Measurements from ENCODE around the gene LOXHD1. TPM values are rescaled to one million over a fixed set of nuclear protein-coding genes. Genes with fewer than 3 reads are reported as not detected.

The LOXHD1 gene
- total RNA-seq, 3 donors from 2014 or later (not counting 1 experiment from before 2014, with no cell fraction given) = 0.11 to 0.48 (median 0.14) TPM

- Mint-ChIP-seq H3K36me3 (no peaks in the 10 kb centered on the region), H3K27me3 (ENCODE audit: low read depth in 2 of 2) (peaks cover 0 to 7% of the 10 kb centered on the region in 2 donors), H3K4me1 (peaks cover 12 to 33% of the 10 kb centered on the region in 2 donors), H3K4me3 (no peak overlapping the region), H3K27ac (peak overlapping the region in 1 of 2 donors; percentile 25), H3K9me3 (no peaks in the 10 kb centered on the region)
- DNase-seq = peak in 1 of 2 donors; percentile 23
- no peak for ATAC-seq
- H3K27ac ChIP-seq (ENCODE audit: low read length) = no peak overlapping the region
- intact Hi-C loops (cut with micrococcal nuclease) = no loop called here
- no peaks in the 10 kb centered on the region for H3K27me3 ChIP-seq (ENCODE audit: control insufficient read depth, insufficient read depth, low read length)
- TF ChIP-seq CTCF (IDR thresholded peaks at IDR 0.05) = no peak
- H3K4me3 ChIP-seq (ENCODE audit: low read length) = no peak overlapping the region
- WGBS (ENCODE audit: insufficient coverage) = 65% methylated on average over 6 of the region's 6 CpGs
- H3K9me3 ChIP-seq (ENCODE audit: control insufficient read depth, insufficient read depth, low read length) = no peaks in the 10 kb centered on the region
- H3K36me3 ChIP-seq (ENCODE audit: control insufficient read depth, insufficient read depth, low read length) = no peaks in the 10 kb centered on the region
- H3K4me1 ChIP-seq (ENCODE audit: control insufficient read depth, insufficient read depth, low read length) = peaks cover 15% of the 10 kb centered on the region
Measured at GRCh38 chr18:46621111-46621766, 35.8 kb downstream of the LOXHD1 start.

- no peak for DNase-seq
- no peaks in the 10 kb centered on the region for H3K36me3 ChIP-seq (ENCODE audit: control insufficient read depth, insufficient read depth, low read length)
- no peak overlapping the region for H3K4me3 Mint-ChIP-seq
- no peaks in the 10 kb centered on the region for H3K9me3 Mint-ChIP-seq
- peaks cover 12 to 29% of the 10 kb centered on the region in 2 donors for H3K4me1 Mint-ChIP-seq
- 88% methylated on average over 1 of the region's 3 CpGs for WGBS (ENCODE audit: insufficient coverage)
- no peak for ATAC-seq
- peaks cover 0 to 2% of the 10 kb centered on the region in 2 donors for H3K27me3 Mint-ChIP-seq (ENCODE audit: low read depth in 2 of 2)
- no peaks in the 10 kb centered on the region for H3K36me3 Mint-ChIP-seq
- no peaks in the 10 kb centered on the region for H3K9me3 ChIP-seq (ENCODE audit: control insufficient read depth, insufficient read depth, low read length)
- intact Hi-C loops (cut with micrococcal nuclease) = no loop called here
- TF ChIP-seq CTCF (IDR thresholded peaks at IDR 0.05) = no peak
- H3K27me3 ChIP-seq (ENCODE audit: control insufficient read depth, insufficient read depth, low read length) = no peaks in the 10 kb centered on the region
- no peak overlapping the region for H3K27ac ChIP-seq (ENCODE audit: low read length)
- H3K27ac Mint-ChIP-seq = no peak overlapping the region
- no peak overlapping the region for H3K4me3 ChIP-seq (ENCODE audit: low read length)
- H3K4me1 ChIP-seq (ENCODE audit: control insufficient read depth, insufficient read depth, low read length) = peaks cover 14% of the 10 kb centered on the region
Measured at GRCh38 chr18:46619559-46619958, 37.5 kb downstream of the LOXHD1 start.

- Histone ChIP-seq H3K27me3 (ENCODE audit: control insufficient read depth, insufficient read depth, low read length) (no peaks in the 10 kb centered on the region), H3K4me3 (ENCODE audit: low read length) (no peak overlapping the region), H3K9me3 (ENCODE audit: control insufficient read depth, insufficient read depth, low read length) (no peaks in the 10 kb centered on the region), H3K36me3 (ENCODE audit: control insufficient read depth, insufficient read depth, low read length) (no peaks in the 10 kb centered on the region), H3K27ac (ENCODE audit: low read length) (no peak overlapping the region), H3K4me1 (ENCODE audit: control insufficient read depth, insufficient read depth, low read length) (no peaks in the 10 kb centered on the region)
- Mint-ChIP-seq H3K27ac (no peak overlapping the region), H3K27me3 (ENCODE audit: low read depth in 2 of 2) (peaks cover 14 to 15% of the 10 kb centered on the region in 2 donors), H3K36me3 (no peaks in the 10 kb centered on the region), H3K4me3 (no peak overlapping the region), H3K4me1 (no peaks in the 10 kb centered on the region), H3K9me3 (no peaks in the 10 kb centered on the region)
- intact Hi-C loops (cut with micrococcal nuclease) = no loop called here
- ATAC-seq (no peak), DNase-seq (no peak)
- no peak for TF ChIP-seq CTCF (IDR thresholded peaks at IDR 0.05)
Measured at GRCh38 chr18:46615720-46616119, 41.3 kb downstream of the LOXHD1 start.

- WGBS (ENCODE audit: insufficient coverage) = 20% methylated on average over 2 of the region's 2 CpGs
Measured at GRCh38 chr18:46609048-46609447, 48.0 kb downstream of the LOXHD1 start.

More at GRCh38 chr18:46609048-46609447, 48.0 kb downstream of the LOXHD1 start:
- no peaks in the 10 kb centered on the region for H3K36me3 ChIP-seq (ENCODE audit: control insufficient read depth, insufficient read depth, low read length)
- H3K27me3 Mint-ChIP-seq (ENCODE audit: low read depth in 2 of 2) = peaks cover 26 to 29% of the 10 kb centered on the region in 2 donors
- H3K4me3 ChIP-seq (ENCODE audit: low read length) = no peak overlapping the region
- no peaks in the 10 kb centered on the region for H3K9me3 Mint-ChIP-seq
- H3K4me1 ChIP-seq (ENCODE audit: control insufficient read depth, insufficient read depth, low read length) = no peaks in the 10 kb centered on the region
- DNase-seq = no peak
- TF ChIP-seq CTCF (IDR thresholded peaks at IDR 0.05) = no peak
- H3K36me3 Mint-ChIP-seq = no peaks in the 10 kb centered on the region
- intact Hi-C loops (cut with micrococcal nuclease) = no loop called here
- H3K27ac ChIP-seq (ENCODE audit: low read length) = no peak overlapping the region
- H3K9me3 ChIP-seq (ENCODE audit: control insufficient read depth, insufficient read depth, low read length) = no peaks in the 10 kb centered on the region
- H3K27ac Mint-ChIP-seq = no peak overlapping the region
- no peaks in the 10 kb centered on the region for H3K27me3 ChIP-seq (ENCODE audit: control insufficient read depth, insufficient read depth, low read length)
- no peak for ATAC-seq
- no peaks in the 10 kb centered on the region for H3K4me1 Mint-ChIP-seq
- H3K4me3 Mint-ChIP-seq = no peak overlapping the region
